GOT3 (cell line): Measurements from ENCODE around the gene MARK1.

Experiments
- DNase-seq: peaks from one replicate; lab custom pipeline; 2025; ENCODE audit warnings: mixed read lengths; lab: John Stamatoyannopoulos, UW

Gene MARK1

DNA sequence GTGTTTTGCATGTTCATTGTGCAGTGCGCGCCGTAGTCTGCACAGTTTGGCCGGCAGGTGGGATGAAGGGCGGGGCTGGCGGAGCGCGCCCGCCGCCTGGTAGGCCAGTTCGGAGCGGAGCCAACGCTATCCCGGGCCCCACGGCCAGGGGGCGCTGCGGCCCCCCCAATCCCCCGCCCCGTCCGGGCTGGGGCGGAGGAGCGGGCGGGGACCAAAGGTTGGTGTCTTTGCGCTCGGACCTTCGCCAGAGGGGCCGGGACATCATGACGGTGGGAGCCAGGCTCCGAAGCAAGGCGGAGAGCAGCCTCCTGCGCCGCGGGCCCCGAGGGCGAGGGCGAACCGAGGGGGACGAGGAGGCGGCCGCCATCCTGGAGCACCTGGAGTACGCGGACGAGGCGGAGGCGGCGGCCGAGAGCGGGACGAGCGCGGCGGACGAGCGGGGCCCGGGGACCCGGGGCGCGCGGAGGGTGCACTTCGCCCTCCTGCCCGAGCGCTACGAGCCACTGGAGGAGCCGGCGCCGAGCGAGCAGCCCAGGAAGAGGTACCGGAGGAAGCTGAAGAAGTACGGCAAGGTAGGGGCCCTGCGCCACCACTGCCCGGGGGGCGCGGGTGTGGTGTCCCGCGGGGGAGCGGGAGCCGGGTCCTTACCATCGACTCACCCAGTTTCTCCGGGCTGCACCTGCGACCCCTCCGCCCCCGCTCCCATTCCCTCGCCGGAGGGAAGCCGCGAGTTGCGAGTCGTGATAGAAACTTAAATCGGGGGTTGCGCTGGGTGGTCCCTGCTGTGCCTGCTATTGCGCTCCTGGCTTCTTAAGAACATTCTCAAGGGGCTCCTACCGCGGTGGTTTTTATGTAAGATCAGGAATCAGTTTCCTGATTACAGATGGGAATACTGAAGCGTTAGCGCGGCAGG lies 162.5 kb downstream of the MARK1 start, which contains the start of gene C1orf115:
C1orf115 (plus strand) TSS at position 224 of the 913 bp plus-strand sequence; CDS start at position 264, 40 bp downstream.
- DNase-seq = peak; percentile 18

DNA sequence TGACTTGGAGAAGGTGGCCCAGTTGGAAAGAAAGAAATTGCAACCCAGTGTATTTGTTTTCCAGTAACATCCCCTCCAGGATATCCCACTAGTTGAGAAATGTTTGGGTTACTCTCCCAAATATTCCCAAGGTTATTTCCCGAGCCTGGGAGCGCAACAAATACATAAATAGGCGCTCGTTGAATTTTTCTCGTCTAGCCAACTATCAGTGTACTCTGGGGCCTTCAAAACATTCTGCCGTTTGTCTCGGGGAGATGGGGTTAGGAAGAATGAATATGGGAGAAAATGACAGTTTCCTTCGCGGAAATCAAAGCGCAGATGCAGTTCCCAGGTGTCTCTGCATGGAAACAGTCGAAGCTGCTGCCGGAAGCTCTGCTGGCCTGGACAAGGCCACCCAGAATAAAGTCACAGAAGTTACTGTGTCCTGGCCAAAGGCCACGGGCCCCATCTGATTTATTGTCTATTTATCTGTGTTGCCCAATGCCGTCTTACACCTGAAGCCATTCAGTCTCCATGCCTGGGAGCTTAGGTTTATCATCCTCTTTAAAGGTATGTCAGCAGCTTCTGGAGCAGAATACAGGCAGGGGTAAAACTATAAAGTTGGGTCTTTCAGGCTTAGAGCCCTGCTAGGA lies 163.2 kb downstream of the MARK1 start:
- no peak for DNase-seq

DNA sequence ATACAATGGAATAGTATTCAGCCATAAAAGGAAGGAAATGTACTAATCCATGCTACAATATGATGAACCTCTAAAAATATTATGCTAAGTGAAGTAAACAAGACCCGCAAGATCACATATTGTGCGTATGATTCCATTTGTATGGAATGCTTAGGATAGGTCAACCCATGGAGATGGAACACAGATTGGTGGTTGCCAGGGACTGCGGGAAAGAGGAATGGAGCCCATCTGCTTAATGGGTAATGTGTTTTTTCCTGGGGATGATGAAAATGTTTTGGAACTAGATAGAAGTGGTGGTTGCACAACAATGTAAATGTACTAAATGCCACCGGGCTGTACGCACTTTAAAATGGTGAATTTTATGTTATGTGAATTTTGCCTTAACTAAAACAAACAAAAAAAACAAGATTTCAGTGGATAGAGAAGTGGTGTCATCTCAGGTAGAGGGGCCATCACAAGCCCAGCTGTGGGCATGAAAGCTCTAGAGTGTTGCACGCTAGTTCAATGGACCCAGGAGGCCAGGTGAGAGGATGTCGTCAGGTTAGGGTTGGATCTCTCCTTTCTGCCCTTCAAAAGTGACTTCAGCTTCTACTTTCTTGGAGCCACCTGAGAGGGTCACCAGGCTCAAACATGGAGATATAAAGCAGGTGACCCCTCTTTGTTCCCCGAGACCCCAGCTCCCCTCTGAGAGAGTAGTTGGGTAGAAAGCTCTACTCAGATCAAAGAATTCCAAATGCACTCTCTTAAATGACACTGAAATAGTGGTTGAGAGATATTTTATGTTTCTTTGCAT lies 164.7 kb downstream of the MARK1 start:
- DNase-seq = no peak

- no peak for DNase-seq
Observed at GRCh38 chr1:220694866-220695382, 167.0 kb downstream of the MARK1 start.

- DNase-seq = no peak
Observed at GRCh38 chr1:220695426-220695825, 167.5 kb downstream of the MARK1 start.

- no peak for DNase-seq
Observed at GRCh38 chr1:220696226-220696862, 168.4 kb downstream of the MARK1 start.

DNA sequence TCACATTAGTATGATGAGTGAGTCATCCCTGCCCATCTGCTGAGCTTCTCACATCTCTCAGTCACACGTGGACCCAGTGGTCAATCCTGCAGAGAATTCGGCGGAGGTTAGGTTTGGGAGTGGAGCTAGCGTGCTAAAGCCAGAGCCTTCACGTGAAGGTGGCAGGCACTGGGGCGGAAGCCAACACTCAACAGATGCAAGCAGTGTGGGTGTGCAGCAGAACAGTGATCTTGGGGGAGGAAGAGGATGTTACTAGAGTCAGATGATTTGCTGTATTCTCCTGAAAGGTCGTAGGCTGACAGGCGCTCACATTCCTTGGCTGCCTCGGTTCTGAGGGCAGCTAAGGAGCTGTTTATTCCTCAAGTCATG lies 168.9 kb downstream of the MARK1 start:
- DNase-seq = no peak

DNA sequence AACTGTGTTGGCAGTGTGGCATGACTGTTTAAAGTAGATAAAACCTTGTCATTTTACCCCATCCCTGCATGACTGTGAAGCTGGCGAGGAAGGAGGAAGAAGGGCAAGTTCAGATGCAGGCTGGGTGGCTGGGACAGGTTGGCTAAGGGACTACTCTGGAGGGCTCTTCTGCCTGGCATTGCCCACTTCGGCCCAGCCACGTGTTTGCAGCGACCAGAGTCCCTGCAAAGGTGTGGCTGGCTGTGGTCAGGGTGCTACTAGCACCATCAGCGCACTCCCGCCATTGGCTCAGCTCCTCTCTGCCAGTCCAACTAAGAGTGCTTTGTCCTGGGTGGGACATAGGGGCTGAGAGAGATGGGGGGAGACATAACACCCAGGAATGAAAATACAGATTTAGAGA lies 169.4 kb downstream of the MARK1 start:
- DNase-seq = no peak

GRCh38 chr1:220698607-220699016 lies 170.7 kb downstream of the MARK1 start:
- no peak for DNase-seq

DNA sequence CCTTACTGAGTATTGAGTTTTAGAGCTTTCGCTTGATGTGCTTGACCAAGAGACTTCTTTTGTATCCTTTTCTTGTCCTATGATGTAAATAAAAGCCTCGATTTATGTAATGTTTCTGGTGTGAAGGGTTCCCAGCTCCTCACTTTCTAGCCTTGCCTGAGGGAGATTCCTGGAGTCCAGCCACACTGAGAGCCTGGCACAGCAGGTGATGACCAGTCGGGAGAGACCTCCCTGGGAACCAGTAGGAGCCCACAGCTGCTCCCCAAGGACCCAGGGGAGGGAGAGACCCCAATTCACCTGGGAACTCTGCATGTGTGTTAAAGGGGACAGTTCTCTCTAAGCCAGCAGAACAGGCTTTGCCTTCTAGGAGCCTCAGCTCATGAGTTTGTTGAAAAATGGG lies 171.1 kb downstream of the MARK1 start:
- no peak for DNase-seq

GRCh38 chr1:220700556-220701179 lies 172.7 kb downstream of the MARK1 start:
- DNase-seq = no peak

- no peak for DNase-seq
Observed at GRCh38 chr1:220701974-220702373, 174.0 kb downstream of the MARK1 start.

- DNase-seq = no peak
Observed at GRCh38 chr1:220702733-220703270, 174.9 kb downstream of the MARK1 start.

DNA sequence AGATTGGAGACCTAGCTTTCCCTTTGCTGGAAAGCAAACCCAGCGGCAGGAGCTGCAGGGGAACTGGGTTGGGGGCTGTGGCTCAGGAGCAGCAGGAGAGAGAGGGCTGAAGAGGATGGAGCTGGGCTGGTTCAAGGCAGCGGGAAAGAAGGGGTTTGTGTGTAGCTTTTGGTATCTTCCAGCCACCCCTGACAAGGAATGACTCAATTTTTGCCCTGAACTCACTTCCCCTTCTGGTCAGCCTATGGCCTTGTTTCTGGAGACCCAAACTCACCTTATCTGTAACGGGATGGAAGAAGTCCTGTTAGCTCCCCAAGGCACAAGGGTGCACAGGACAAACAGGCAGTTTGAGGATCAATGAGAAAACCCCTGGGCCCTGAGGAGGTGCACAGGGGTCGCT lies 175.4 kb downstream of the MARK1 start:
- no peak for DNase-seq

DNA sequence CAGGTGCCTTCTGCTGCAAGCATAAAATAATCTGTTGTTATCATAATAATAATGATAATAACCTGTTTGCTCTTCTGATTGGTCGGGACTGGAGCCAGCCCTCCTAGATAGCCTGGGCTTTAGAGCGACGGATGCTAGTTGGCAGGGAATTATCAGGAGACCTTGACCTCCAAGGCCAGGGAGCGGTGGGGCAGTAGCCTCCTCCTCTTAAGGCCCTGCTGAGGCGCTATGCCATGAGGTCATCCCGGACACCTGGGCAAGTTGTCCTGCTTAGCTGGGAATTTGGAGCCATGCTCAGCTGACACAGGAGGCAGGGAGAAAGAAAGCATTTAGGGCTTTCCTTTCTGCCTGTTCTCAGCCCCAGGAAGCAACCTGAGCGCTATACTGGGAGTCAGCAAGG lies 177.8 kb downstream of the MARK1 start:
- DNase-seq = no peak

DNA sequence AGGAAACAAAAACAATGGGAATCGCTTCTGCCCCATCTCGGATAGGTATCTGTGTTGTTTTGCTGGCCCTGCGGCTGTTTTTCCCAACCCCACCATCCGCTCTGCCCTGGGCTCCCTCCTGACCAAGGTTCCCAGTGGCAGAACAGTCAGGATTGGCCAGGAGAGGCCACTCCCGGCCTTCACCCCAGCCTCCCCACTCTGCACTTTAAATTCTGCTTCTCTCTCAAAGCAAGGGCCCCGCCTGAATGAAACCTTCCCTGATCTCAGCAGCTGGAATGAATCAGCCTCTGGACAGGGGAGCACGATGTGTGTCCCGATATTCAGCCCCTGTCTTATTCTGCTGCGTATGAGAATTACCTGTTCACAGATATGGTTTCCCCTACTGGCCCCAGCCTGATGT lies 178.5 kb downstream of the MARK1 start:
- DNase-seq = no peak

GRCh38 chr1:220707160-220707559 lies 179.2 kb downstream of the MARK1 start:
- DNase-seq = no peak

DNA sequence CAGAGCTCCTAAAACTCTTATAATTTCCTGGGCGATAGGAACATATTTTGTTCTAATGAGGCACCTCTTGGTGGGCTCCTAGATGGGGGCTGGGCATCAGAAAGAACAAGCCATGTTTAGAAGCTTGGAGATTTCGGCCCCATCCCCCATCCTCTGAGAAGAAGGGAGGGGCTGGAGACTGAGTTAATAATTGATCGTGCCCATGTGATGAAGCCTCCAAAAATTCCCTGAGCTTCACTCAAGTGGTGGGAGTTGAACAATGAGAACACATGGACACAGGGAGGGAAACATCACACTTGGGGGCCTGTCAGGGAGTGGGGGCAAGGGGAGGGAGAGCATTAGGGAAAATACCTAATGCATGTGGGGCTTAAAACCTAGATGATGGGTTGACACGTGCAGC lies 180.3 kb downstream of the MARK1 start:
- no peak for DNase-seq

- DNase-seq = no peak
Observed at GRCh38 chr1:220708936-220709801, 181.2 kb downstream of the MARK1 start.

DNA sequence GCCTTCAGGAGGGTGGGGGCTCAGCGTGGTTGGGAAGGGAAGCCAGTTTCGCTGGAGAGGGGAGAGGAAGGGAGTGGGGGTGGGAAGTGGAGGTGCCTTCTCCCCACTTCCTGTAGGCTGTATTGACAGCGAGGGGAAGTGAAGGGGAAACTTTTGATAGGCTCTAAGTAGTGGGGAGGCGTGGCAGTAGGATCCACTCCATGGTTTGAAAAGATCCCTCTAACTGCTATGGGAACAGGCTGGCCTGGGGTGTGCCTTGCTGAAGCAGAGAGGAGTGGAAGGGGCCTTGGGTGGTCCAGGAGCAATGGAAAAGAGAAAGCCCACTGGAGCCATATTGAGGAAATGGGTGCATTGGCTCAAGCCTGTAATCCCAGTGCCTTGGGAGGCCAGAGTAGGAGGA lies 182.4 kb downstream of the MARK1 start:
- no peak for DNase-seq
